Measurements from ENCODE around the gene VPS72. TPM values are rescaled to one million over a fixed set of nuclear protein-coding genes. Genes with fewer than 3 reads are reported as not detected.
"Not testable (repeated sequence)": the region's sequence is repeated elsewhere in the genome, so short reads cannot be mapped to it uniquely, and the experiment has no call there.

Gene VPS72
- polyA plus RNA-seq, 1 of the 3 experiments (the other 2 are of a cell fraction): 80.2 TPM

DNA sequence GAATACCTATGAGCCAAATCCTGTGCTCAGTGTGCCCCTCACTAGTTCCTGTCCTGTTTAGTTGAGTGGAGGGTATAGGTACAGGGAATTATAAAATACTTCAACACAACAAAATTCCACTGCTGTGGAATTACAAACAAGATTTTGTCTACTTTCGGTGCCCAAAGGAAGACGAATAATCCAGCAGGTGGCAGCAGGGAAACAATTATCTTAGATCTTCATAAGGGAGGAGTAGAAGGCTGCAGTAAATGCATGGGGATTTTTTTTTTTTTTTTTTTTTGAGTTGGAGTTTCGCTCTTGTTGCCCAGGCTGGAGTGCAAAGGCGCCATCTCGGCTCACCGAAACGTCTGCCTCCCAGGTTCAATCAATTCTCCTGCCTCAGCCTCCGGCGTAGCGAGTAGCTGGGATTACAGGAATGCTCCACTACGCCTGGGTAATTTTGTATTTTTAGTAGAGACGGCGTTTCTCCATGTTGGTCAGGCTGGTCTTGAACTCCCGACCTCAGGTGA, 6.3 kb upstream of the VPS72 start:
- peaks cover 30% of the 10 kb centered on the region for H3K79me2 ChIP-seq (ENCODE audit: insufficient read depth)
- ChIA-PET POLR2A (interaction anchor here (0.7 kb wide), 1 partner anchor 32 kb away, joined by 3 read pairs; no protein-coding TSS in a partner anchor), CTCF (interaction anchor here (0.9 to 3.0 kb wide), 2 partner anchors 53 to 55 kb away, joined by 4 to 27 read pairs; no protein-coding TSS in a partner anchor)
- TF ChIP-seq RFX5 (IDR thresholded peaks at IDR 0.05; ENCODE audit: low read length) (no peak), SMC3 (IDR thresholded peaks at IDR 0.05; ENCODE audit: low read depth, low read length) (peak; percentile 60), EZH2phosphoT487 (IDR thresholded peaks at IDR 0.05; ENCODE audit: borderline replicate concordance, low read depth) (no peak), RCOR1 (IDR thresholded peaks at IDR 0.05; ENCODE audit: low read length) (peak; percentile 58; the same call in 1 of the 2 replicates), RAD21 (IDR thresholded peaks at IDR 0.05; ENCODE audit: low read length) (peak; percentile 66), CHD2 (IDR thresholded peaks at IDR 0.05; ENCODE audit: low read length, partially characterized antibody) (no peak), TCF12 (IDR thresholded peaks at IDR 0.05) (no peak), GATA2 (CRISPR knock-in tag; IDR thresholded peaks at IDR 0.05) (peak; percentile 72), EP300 (IDR thresholded peaks at IDR 0.05; ENCODE audit: borderline replicate concordance in 1 of 2, low read depth in 1 of 2, low read length in 1 of 2) (peak in 1 of 2 experiments; percentile 14; a peak in 1 of 4 replicates)
- TF ChIP-seq, protein P1, sequence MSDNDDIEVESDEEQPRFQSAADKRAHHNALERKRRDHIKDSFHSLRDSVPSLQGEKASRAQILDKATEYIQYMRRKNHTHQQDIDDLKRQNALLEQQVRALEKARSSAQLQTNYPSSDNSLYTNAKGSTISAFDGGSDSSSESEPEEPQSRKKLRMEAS (IDR thresholded peaks at IDR 0.05; ENCODE audit: low read depth): peak; percentile 17; the same call in 1 of the 2 replicates
- TF ChIP-seq, protein P2, sequence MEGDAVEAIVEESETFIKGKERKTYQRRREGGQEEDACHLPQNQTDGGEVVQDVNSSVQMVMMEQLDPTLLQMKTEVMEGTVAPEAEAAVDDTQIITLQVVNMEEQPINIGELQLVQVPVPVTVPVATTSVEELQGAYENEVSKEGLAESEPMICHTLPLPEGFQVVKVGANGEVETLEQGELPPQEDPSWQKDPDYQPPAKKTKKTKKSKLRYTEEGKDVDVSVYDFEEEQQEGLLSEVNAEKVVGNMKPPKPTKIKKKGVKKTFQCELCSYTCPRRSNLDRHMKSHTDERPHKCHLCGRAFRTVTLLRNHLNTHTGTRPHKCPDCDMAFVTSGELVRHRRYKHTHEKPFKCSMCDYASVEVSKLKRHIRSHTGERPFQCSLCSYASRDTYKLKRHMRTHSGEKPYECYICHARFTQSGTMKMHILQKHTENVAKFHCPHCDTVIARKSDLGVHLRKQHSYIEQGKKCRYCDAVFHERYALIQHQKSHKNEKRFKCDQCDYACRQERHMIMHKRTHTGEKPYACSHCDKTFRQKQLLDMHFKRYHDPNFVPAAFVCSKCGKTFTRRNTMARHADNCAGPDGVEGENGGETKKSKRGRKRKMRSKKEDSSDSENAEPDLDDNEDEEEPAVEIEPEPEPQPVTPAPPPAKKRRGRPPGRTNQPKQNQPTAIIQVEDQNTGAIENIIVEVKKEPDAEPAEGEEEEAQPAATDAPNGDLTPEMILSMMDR (IDR thresholded peaks at IDR 0.05): peak; percentile 79
- peak overlapping the region; percentile 91 for H2AFZ ChIP-seq (ENCODE audit: low read depth)
- H4K20me1 ChIP-seq (ENCODE audit: insufficient read depth): peaks cover 19% of the 10 kb centered on the region
- H3K36me3 ChIP-seq (replicated peaks in 1 of 2; ENCODE audit: control insufficient read depth in 1 of 2, insufficient read depth in 2 of 2, low read length in 1 of 2): peaks cover 0 to 5% of the 10 kb centered on the region in 2 experiments
- H3K9ac ChIP-seq: peak overlapping the region; percentile 53; the same call in 1 of the 2 replicates
- H3K9me3 ChIP-seq: no peaks in the 10 kb centered on the region
- no peaks in the 10 kb centered on the region for H3K27me3 ChIP-seq (ENCODE audit: insufficient read depth)
- H3K27ac ChIP-seq (ENCODE audit: low read depth in 2 of 2, low read length in 1 of 2): peak overlapping the region; percentile 80 to 93
- no peaks in the 10 kb centered on the region for H3K9me2 ChIP-seq
- H3F3A ChIP-seq (replicated peaks; ENCODE audit: insufficient read depth): peaks cover 46% of the 10 kb centered on the region
- peak overlapping the region; percentile 12 to 51; a peak in 3 of 4 replicates for H3K4me3 ChIP-seq (ENCODE audit: low read depth in 2 of 2, low read length in 1 of 2)
- H3K4me1 ChIP-seq (ENCODE audit: control insufficient read depth in 1 of 2, insufficient read depth in 2 of 2, low read depth in 1 of 2, low read length in 1 of 2): peaks cover 5 to 10% of the 10 kb centered on the region in 2 experiments; a peak in 3 of 4 replicates
- DNase-seq: peak; percentile 62
- 25% methylated on average over 14 of the region's 14 CpGs for WGBS (ENCODE audit: low lambda C conversion rate)
- H3K4me2 ChIP-seq: peak overlapping the region; percentile 61

DNA sequence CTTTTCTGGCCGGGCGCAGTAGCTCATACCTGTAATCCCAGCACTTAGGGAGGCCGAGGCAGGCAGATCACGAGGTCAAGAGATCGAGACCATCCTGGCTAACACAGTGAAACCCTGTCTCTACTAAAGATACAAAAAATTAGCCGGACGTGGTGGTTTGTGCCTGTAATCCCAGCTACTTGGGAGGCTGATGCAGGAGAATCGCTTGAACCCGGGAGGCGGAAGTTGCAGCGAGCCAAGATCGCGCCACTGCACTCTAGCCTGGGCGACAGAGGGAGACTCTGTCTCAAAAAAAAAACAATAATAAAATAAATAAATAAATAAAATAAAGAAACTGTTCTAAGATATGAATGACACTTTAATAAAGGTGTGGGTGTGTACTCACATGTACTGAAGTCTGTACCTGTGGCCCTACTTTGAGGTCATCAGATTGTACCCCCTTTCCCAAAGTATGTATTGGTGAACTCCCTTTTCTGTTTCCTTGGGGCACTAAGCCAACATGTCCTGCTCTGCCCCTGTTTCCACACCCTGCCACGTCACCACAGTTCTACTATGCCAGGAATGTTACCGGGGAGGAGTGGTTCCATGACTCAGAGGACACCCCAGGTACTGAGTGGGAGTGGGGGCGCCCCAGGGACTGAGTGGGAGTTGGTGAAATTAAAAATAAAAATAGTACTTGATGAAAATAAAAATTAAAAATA, 5.0 kb upstream of the VPS72 start:
- Histone ChIP-seq H3F3A (replicated peaks; ENCODE audit: insufficient read depth) (peaks cover 43% of the 10 kb centered on the region), H3K27ac (ENCODE audit: low read depth in 2 of 2, low read length in 1 of 2) (peak overlapping the region; percentile 80 to 93), H3K79me2 (ENCODE audit: insufficient read depth) (peaks cover 16% of the 10 kb centered on the region), H3K9ac (peak overlapping the region; percentile 53; the same call in 1 of the 2 replicates), H3K4me3 (ENCODE audit: low read depth in 2 of 2, low read length in 1 of 2) (peak overlapping the region in 1 of 2 experiments; percentile 12; a peak in 2 of 4 replicates), H3K4me2 (peak overlapping the region; percentile 48; the same call in 1 of the 2 replicates), H2AFZ (ENCODE audit: low read depth) (peak overlapping the region; percentile 91)
- not testable (repeated sequence) for H3K4me1 ChIP-seq (ENCODE audit: control insufficient read depth in 1 of 2, insufficient read depth in 2 of 2, low read depth in 1 of 2, low read length in 1 of 2); H3K9me2 ChIP-seq; H3K27me3 ChIP-seq (ENCODE audit: insufficient read depth); H4K20me1 ChIP-seq (ENCODE audit: insufficient read depth); DNase-seq; H3K36me3 ChIP-seq (replicated peaks in 1 of 2; ENCODE audit: control insufficient read depth in 1 of 2, insufficient read depth in 2 of 2, low read length in 1 of 2); H3K9me3 ChIP-seq
- ChIA-PET POLR2A (interaction anchor here (0.8 kb wide), 1 partner anchor 57 kb away, joined by 3 read pairs; no protein-coding TSS in a partner anchor), CTCF (interaction anchor here (0.6 to 3.0 kb wide), 6 partner anchors 11 to 57 kb away, joined by 3 to 27 read pairs (median 4); no protein-coding TSS in a partner anchor)
- peak; percentile 69; the same call in 1 of the 2 replicates for TF ChIP-seq FOSL2 (IDR thresholded peaks at IDR 0.05; ENCODE audit: borderline replicate concordance, low read depth)
- TF ChIP-seq, protein P3, sequence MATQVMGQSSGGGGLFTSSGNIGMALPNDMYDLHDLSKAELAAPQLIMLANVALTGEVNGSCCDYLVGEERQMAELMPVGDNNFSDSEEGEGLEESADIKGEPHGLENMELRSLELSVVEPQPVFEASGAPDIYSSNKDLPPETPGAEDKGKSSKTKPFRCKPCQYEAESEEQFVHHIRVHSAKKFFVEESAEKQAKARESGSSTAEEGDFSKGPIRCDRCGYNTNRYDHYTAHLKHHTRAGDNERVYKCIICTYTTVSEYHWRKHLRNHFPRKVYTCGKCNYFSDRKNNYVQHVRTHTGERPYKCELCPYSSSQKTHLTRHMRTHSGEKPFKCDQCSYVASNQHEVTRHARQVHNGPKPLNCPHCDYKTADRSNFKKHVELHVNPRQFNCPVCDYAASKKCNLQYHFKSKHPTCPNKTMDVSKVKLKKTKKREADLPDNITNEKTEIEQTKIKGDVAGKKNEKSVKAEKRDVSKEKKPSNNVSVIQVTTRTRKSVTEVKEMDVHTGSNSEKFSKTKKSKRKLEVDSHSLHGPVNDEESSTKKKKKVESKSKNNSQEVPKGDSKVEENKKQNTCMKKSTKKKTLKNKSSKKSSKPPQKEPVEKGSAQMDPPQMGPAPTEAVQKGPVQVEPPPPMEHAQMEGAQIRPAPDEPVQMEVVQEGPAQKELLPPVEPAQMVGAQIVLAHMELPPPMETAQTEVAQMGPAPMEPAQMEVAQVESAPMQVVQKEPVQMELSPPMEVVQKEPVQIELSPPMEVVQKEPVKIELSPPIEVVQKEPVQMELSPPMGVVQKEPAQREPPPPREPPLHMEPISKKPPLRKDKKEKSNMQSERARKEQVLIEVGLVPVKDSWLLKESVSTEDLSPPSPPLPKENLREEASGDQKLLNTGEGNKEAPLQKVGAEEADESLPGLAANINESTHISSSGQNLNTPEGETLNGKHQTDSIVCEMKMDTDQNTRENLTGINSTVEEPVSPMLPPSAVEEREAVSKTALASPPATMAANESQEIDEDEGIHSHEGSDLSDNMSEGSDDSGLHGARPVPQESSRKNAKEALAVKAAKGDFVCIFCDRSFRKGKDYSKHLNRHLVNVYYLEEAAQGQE (IDR thresholded peaks at IDR 0.05; ENCODE audit: low read depth, low read length): 0 out of 2 replicates have a peak, but pooled peaks have one; percentile 8
- TF ChIP-seq TEAD4 (IDR thresholded peaks at IDR 0.05; ENCODE audit: borderline replicate concordance, insufficient read depth): peak; percentile 73
- peak; percentile 60; the same call in 1 of the 2 replicates for TF ChIP-seq JUND (IDR thresholded peaks at IDR 0.05)
- TF ChIP-seq EP300 (IDR thresholded peaks at IDR 0.05; ENCODE audit: borderline replicate concordance in 1 of 2, low read depth in 1 of 2, low read length in 1 of 2): peak in 1 of 2 experiments; percentile 35; a peak in 1 of 4 replicates
- TF ChIP-seq NFIC (IDR thresholded peaks at IDR 0.05; ENCODE audit: borderline replicate concordance): peak; percentile 66
- WGBS (ENCODE audit: low lambda C conversion rate): 60% methylated on average over 17 of the region's 17 CpGs

Data from SK-N-SH (cell line).